HepG2 (cell line): Measurements from ENCODE around the gene DHX16. TPM values are rescaled to one million over a fixed set of nuclear protein-coding genes. Genes with fewer than 3 reads are reported as not detected.

Experiments
- CCAR2 ChIP-seq: fragments of 200-400 bp; formaldehyde crosslinking; optimal IDR thresholded peaks from 2 replicates; pipeline ENCODE3; 2018; ENCODE audit warnings: low read depth, mild to moderate bottlenecking, low read length, moderate library complexity
- CREB1 ChIP-seq, 2 experiments: fragments of 450-650 bp in 1 of 2; IDR thresholded peaks; 2 replicates each; pipeline ENCODE4 v1.6.1; 2016 to 2017; ENCODE audit warnings: control low read depth in 1 of 2, mild to moderate bottlenecking in 1 of 2, missing compliant biosample characterization in 1 of 2, missing genetic modification characterization in 1 of 2
- EED ChIP-seq: sonication (generic); formaldehyde crosslinking; IDR thresholded peaks from 2 replicates; pipeline ENCODE4 v1.5.0; 2020; ENCODE audit warnings: mild to moderate bottlenecking, missing genetic modification reagents
- HDAC1 ChIP-seq: sonication (generic); formaldehyde crosslinking; IDR thresholded peaks from 2 replicates; pipeline ENCODE4 v1.5.1; 2020; ENCODE audit warnings: mild to moderate bottlenecking, missing genetic modification reagents
- MLXIP ChIP-seq: sonication (generic); formaldehyde crosslinking; IDR thresholded peaks from 2 replicates; pipeline ENCODE4 v1.9.0; 2021; ENCODE audit warnings: missing genetic modification reagents, borderline replicate concordance
- NCOA2 ChIP-seq: sonication (generic); formaldehyde crosslinking; IDR thresholded peaks from 2 replicates; pipeline ENCODE4 v1.8.0; 2022; ENCODE audit warnings: inconsistent platforms
- PHF21A ChIP-seq: sonication (generic); formaldehyde crosslinking; IDR thresholded peaks from 2 replicates; pipeline ENCODE4 v1.5.0; 2020; ENCODE audit warnings: mild to moderate bottlenecking, missing genetic modification reagents
- POLR2A ChIP-seq, 2 experiments: IDR thresholded peaks; 2 replicates each; pipeline ENCODE4 v1.6.1; 2011; ENCODE audit warnings: low read depth in 2 of 2, low read length in 2 of 2, mild to moderate bottlenecking in 1 of 2, moderate library complexity in 1 of 2; ENCODE audit not compliant: insufficient read depth in 1 of 2
- POLR2G ChIP-seq: fragments of 200-400 bp; formaldehyde crosslinking; IDR thresholded peaks from 2 replicates; pipeline ENCODE4 v1.6.1; 2018; ENCODE audit warnings: mild to moderate bottlenecking, low read depth, low read length, moderate library complexity
- RERE ChIP-seq: IDR thresholded peaks from 2 replicates; pipeline ENCODE4 v1.6.1; 2016; ENCODE audit warnings: low read depth, missing genetic modification reagents, missing compliant biosample characterization
- SP4 ChIP-seq: sonication (generic); formaldehyde crosslinking; IDR thresholded peaks from 2 replicates; pipeline ENCODE4 v1.8.1; 2023; ENCODE audit warnings: mild to moderate bottlenecking, missing genetic modification reagents
- SRY ChIP-seq: sonication (generic); formaldehyde crosslinking; IDR thresholded peaks from 2 replicates; pipeline ENCODE4 v1.8.0; 2022; ENCODE audit warnings: mild to moderate bottlenecking, missing genetic modification reagents
- ZFY ChIP-seq: sonication (generic); formaldehyde crosslinking; IDR thresholded peaks from 2 replicates; pipeline ENCODE4 v1.4.0; 2020; ENCODE audit warnings: missing genetic modification reagents
- ZNF17 ChIP-seq: sonication (generic); formaldehyde crosslinking; IDR thresholded peaks from 2 replicates; pipeline ENCODE4 v1.5.0; 2020; ENCODE audit warnings: mild to moderate bottlenecking, missing genetic modification reagents
- ZNF337 ChIP-seq: sonication (generic); formaldehyde crosslinking; IDR thresholded peaks from 2 replicates; pipeline ENCODE4 v1.5.1; 2020; ENCODE audit warnings: missing genetic modification reagents, low read depth, mild to moderate bottlenecking, borderline replicate concordance
- ZNF367 ChIP-seq: sonication (generic); formaldehyde crosslinking; IDR thresholded peaks from 2 replicates; pipeline ENCODE4 v1.4.0; 2020; ENCODE audit warnings: missing genetic modification reagents, borderline replicate concordance
- ZNF441 ChIP-seq: sonication (generic); formaldehyde crosslinking; IDR thresholded peaks from 2 replicates; pipeline ENCODE4 v1.7.0; 2021; ENCODE audit warnings: missing genetic modification reagents, borderline replicate concordance
- ZNF530 ChIP-seq: sonication (generic); formaldehyde crosslinking; IDR thresholded peaks from 2 replicates; pipeline ENCODE4 v1.5.0; 2020; ENCODE audit warnings: low read depth, mild to moderate bottlenecking, missing genetic modification reagents
- ZNF563 ChIP-seq: sonication (generic); formaldehyde crosslinking; IDR thresholded peaks from 2 replicates; pipeline ENCODE4 v1.8.0; 2022; ENCODE audit warnings: mild to moderate bottlenecking, moderate library complexity, missing genetic modification reagents
- ZSCAN9 ChIP-seq: IDR thresholded peaks from 2 replicates; pipeline ENCODE4 v1.6.1; 2016; ENCODE audit warnings: borderline replicate concordance
- polyA plus RNA-seq, 8 experiments: library from polyadenylated mRNA; depleted of rRNA in 3 of 8; stranded (reverse) in 7 of 8; unstranded in 1 of 8; fragments of >200 nt; fragmentation: Illumina TruSeq in 4 of 8; extraction: Trizol in 4 of 8; gene quantifications; 2 replicates each; pipeline versions ENCODE4 v1.2.1 to v1.2.3, GENCODE V29; 2011 to 2016; ENCODE audit warnings: low read depth in 4 of 8, missing spikeins in 1 of 8, mixed read lengths in 1 of 8; ENCODE audit not compliant: insufficient read depth in 1 of 8
- total RNA-seq, 5 experiments: library from RNA; depleted of rRNA; stranded (reverse); fragments of >200 nt; fragmentation: Illumina TruSeq; extraction: Trizol; gene quantifications; 2 replicates each; pipeline ENCODE4 v1.2.3, GENCODE V29; 2016; ENCODE audit warnings: low read depth in 1 of 5

Gene DHX16
- total and polyA plus RNA-seq, 2 of the 13 experiments (the other 11 are each of a cell fraction or from before 2014, with no cell fraction given) = 57.0 to 58.5 TPM

- TF ChIP-seq MLXIP (CRISPR knock-in tag) = no peak
- TF ChIP-seq ZNF441 = no peak
- no peak for TF ChIP-seq CREB1 (IDR thresholded peaks at IDR 0.05)
- 0 out of 2 replicates have a peak, but pooled peaks have one; percentile 35 for TF ChIP-seq CREB1 (CRISPR knock-in tag; IDR thresholded peaks at IDR 0.05)
- peak; percentile 31 for TF ChIP-seq CCAR2
- no peak for TF ChIP-seq ZNF367 (CRISPR knock-in tag)
- TF ChIP-seq PHF21A = no peak
- TF ChIP-seq ZSCAN9 (CRISPR knock-in tag) = no peak
- TF ChIP-seq ZFY = no peak
- TF ChIP-seq NCOA2 (CRISPR knock-in tag) = no peak
- TF ChIP-seq EED = no peak
- TF ChIP-seq ZNF17 = no peak
- TF ChIP-seq ZNF563 = no peak
- TF ChIP-seq ZNF337 (CRISPR knock-in tag) = no peak
- TF ChIP-seq RERE = no peak
- TF ChIP-seq HDAC1 (CRISPR knock-in tag) = 0 out of 2 replicates have a peak, but pooled peaks have one; percentile 17
- no peak for TF ChIP-seq ZNF530 (CRISPR knock-in tag)
- TF ChIP-seq POLR2A (IDR thresholded peaks at IDR 0.05; ENCODE audit: insufficient read depth in 1 of 2, low read depth in 2 of 2, low read length in 2 of 2) = peak in 1 of 2 experiments; percentile 22; a peak in 1 of 4 replicates
- TF ChIP-seq SP4 (CRISPR knock-in tag) = no peak
- no peak for TF ChIP-seq SRY (CRISPR knock-in tag)
- TF ChIP-seq POLR2G = peak; percentile 19
Measured at GRCh38 chr6:30613251-30614043, 59.4 kb downstream of the DHX16 start (continued).
